Retina (tissue), 1 donor: Measurements from ENCODE around the gene TNRC6C.

Experiments
- DNase-seq: peaks from one replicate; pipeline ENCODE4 v3.0.0-alpha.2; 2016

Gene TNRC6C

GRCh38 chr17:78019976-78020716 lies 61.6 kb downstream of the TNRC6C start:
- DNase-seq = no peak

GRCh38 chr17:78020717-78021108 lies 62.2 kb downstream of the TNRC6C start:
- DNase-seq = no peak

GRCh38 chr17:78022425-78022824 lies 63.9 kb downstream of the TNRC6C start:
- no peak for DNase-seq

GRCh38 chr17:78023042-78023441 lies 64.5 kb downstream of the TNRC6C start:
- DNase-seq = no peak

- no peak for DNase-seq
Observed at GRCh38 chr17:78026381-78026780, 67.9 kb downstream of the TNRC6C start.

DNA sequence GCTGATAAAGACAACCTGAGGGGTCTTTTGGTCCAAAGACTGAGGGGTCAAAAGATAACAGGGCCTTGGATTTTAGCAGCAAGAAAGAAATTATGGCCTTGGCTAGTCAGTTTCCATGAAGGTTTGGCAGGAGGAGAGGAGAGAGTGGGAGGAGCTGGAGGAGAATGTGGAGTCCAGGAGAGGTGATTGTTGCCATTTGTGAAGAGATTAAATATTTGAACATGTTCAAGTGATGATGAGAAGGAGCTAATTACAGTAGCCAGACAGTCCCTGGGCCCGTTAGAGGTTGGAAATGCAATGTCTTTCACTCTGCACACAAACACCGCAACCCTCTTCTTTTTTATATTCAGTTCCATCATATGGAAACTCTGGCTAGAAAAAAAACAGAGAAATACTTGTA lies 68.6 kb downstream of the TNRC6C start:
- DNase-seq = no peak

GRCh38 chr17:78029697-78030096 lies 71.2 kb downstream of the TNRC6C start:
- DNase-seq = no peak

GRCh38 chr17:78031435-78031834 lies 72.9 kb downstream of the TNRC6C start:
- no peak for DNase-seq

DNA sequence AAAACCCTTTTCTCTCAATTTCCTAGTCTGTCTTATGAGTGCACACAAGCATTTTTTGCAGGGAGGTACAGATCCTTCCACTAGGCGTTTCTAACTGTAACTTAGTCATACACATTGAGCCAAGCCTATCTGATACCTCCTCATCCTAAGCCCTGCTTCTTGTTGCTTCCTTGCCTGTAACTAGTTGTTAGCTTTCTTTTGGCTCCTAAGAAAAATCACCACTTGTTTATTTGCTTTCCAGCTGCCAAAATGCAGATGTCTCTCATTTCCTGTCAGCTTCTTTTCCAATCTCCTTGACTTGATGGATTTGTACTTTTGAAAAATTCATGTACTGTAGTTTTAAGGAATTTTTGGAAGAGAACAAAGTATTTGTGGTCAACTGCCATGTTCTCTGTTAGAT lies 73.7 kb downstream of the TNRC6C start:
- DNase-seq = no peak

- no peak for DNase-seq
Observed at GRCh38 chr17:78034429-78035091, 76.1 kb downstream of the TNRC6C start.

DNA sequence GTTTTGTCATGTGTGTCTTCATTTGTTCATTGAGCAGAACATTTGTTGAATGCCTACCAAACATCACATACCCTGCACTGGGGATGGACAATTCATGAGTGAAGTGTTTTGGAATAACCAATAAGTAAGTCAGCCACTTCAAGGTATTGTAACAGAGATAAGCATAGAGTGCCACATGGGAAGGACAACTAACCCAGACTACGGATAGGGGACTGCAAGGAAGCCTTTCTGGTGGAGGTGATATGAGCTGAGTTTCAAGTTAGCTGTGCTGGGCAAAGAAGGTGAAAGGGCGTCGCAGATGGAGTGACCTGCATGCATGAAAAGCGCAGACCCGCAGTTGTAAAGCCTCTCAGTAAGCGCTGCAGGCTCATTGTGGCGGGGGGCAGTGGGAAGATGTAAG lies 78.8 kb downstream of the TNRC6C start:
- DNase-seq = no peak

GRCh38 chr17:78038748-78039288 lies 80.3 kb downstream of the TNRC6C start:
- DNase-seq = no peak

GRCh38 chr17:78039581-78039980 lies 81.1 kb downstream of the TNRC6C start:
- peak; percentile 39 for DNase-seq

DNA sequence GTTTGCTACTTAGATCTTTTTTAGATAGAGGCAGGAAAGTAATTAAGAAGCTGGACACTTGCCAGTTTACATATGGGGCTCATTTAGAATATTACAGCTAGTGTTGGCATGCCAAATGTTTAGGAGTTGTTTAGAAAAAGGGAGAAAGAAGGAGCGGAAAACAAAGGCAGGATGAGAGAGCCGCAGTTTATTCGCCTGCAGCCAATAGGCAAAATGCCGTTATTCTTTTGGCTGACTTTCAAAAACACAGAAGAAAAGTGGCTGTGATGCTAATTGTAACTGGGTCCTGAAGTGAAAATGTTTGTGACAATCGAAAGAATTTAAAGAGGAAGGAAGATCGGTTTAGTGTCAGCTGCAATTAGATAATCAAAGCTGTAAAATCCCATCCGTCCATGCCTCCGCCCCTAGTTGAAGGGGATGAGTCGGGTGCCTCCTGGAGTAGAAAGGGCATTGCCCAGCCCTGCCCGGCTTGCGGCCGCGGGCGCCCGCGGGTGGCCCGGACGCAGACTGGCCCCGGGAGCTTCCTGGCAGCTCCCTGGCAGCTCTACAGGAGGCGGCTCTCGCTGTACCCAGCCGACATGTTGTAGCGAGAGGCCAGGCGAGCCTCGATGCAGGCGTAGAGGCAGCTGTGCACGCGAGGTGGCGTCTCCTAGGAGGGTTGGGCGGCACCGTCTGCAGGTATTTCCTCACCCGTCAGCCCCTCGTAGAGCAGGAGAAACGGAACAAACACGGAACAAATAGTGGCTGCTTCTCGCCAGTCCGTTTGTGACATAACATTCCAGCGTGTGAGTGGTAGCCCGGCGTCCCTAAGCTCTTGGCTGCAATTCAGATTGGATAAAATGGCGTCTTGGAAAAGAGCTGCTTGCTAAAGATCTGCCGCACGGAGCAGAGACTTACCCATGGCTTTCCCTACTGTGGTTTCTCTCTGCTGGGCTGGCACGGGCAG lies 82.2 kb downstream of the TNRC6C start:
- DNase-seq = peak; percentile 69

GRCh38 chr17:78041386-78042179 lies 83.1 kb downstream of the TNRC6C start:
- no peak for DNase-seq

- DNase-seq = no peak
Observed at GRCh38 chr17:78042542-78042941, 84.0 kb downstream of the TNRC6C start.

DNA sequence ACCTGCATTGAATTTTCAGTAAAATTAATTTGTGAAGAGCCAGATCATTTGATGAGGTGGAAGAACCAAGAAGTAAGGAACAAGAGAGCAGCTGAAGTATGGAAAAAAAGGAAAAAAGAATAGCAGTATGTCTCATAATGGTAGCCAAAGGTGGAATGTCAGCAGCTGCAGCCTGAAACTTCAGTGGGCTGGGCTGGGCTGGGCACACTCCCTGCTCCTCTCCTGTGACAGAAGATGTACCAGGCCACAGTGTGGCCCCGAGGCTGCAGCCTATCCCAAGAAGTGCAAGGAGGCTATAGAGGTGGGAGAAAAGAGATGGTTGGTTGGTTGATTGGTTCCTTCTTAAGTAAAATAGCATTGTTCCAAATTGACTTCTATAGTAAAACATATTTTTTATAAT lies 84.5 kb downstream of the TNRC6C start:
- no peak for DNase-seq

DNA sequence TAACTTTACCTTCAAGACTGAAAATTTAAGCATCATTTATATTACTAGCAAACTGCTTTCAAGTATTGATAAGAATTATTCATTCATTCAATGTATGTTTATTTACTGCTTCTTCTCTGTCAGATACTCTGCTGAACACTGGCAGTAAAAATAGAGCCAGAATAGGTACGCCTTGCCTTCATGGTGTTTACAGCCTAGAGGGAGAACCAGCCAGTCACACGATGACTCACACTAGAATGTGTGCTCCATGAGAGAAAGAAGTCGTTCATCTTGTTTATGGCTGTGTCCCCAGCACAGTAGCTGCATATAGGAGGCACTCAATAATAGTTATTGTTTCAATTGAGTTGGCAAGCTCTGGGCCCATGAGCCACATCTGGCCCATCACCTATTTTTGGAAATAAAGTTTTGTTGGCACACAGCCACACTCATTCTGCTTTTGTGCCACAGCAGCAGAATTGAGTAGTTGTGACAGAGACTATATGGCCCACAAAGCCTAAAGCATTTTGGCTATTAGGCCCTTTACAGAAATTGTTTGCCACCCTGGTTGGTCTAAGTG lies 85.9 kb downstream of the TNRC6C start:
- DNase-seq = no peak

DNA sequence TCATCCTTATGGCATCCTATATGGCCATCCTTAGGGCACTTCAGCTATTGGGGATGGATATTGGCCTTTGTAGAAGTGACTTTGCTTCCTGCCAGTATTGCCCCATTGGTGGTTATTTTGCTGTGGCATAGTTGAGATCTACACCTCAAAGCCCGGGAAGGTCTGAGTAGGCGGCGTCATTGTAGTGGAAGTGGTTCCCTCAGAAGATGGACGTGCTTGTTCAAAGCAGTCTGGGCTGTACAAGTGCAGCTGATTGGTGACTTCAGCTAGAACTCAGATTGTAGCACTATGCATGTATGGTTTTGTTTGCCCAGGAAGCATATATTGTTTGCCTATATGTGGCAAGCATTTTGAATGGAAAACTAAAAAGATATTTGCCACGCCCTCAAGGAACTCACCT lies 86.8 kb downstream of the TNRC6C start:
- DNase-seq = no peak

GRCh38 chr17:78046923-78047322 lies 88.4 kb downstream of the TNRC6C start:
- DNase-seq = no peak

GRCh38 chr17:78048346-78049292 lies 90.1 kb downstream of the TNRC6C start:
- no peak for DNase-seq
